Measurements from ENCODE around the gene RAB6B.

The RAB6B gene
- 0.09 to 2.2 (median 0.78) reads per million in 18 experiments for total RNA-seq

DNA sequence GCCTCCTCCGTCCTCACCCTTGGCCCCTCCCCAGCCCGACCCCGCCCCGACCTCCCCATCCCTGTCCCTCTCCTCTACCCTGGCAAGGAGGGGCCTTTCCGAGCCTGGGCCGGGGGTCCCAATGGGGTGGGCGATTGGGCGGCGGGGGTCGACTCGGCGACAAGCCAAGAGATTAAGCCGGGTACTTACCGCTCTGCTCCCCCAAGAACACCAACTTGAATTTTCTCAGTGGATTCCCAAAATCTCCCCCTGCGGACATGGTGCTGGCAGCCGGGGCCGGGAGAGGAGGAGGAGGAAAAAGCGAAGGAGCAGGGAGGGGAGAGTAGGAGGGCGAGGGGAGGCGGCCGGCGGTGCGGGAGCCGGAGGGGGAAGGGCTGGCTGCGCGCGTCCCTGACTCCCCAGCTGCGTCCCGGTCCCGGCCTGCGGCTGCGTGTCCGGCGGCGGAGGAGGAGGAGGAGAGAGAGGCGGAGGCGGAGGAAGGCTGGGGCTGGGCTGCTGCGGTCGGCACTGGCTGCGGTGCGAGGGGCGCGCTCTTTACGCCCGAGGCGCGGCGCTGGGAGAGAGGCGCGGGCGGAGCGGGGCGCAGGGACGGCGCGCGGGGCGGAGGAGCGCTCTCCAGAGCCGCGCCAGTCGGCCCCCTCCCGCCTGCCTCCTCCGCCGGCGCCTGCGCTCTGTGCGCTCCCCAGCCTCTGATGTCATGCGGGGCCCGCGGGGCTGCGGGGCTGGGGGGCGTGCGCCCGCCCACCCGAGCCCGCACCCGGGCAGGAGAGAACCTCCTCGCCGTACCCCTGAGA is at the start of gene RAB6B:
TSS of gene RAB6B (minus strand) at position 675 of the 794 bp plus-strand sequence. CDS start at position 259, 416 bp downstream.
- no peak for DNase-seq

DNA sequence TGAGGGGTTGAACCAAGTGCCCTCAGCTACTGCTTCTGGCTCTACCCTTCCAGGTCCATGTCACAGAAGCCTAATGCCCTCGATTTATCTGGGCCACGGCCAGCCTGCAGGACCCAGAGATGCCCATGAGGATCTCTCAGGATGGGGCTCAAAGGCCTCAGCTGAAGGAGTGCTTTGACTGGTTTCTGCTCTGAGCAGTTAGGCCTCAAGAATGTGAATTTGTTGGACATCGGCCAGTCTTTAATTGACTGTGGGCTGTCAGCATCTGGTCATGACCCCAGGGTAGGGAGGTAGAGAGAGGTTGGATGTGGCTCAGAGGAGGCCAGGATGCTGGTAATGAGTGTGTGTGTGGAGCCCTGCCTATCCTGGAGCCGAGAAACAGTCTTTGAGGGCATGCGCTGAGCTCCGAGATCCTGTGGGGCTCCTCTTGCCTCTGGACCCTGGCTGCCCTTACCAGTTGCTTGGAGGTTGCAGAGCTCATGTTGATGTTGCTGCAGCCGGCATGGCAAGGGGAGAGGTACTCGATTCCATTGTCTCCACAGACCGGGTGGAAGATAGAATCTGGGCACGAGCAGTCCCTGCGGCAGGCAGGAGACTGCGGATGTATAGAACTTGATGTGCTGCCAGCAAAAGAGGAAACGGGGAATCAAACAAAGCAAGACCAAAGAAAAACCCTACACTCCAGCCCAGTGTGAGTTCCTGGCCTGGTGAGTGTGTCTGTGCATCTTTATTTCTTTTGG is 49.1 kb upstream of the RAB6B start:
- no peak for DNase-seq

DNA sequence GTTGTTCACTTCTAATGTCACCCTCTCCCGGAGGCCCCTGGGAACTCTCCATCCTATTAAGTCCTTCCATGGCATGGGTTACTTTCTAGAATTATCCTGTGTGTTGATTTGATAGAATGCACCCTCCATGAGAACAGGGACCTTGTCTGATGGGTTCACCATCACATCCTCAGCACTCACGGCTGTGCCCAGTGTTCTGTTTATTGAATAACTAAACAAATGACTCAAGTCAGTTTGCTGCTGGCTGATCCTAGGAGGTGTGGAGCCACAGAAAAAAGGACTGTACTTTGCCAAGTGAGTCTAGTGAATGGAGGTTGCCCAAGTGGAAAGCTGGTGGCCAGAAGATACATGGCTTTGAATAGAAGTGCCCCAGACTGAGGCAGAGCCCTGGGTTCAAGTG is 48.5 kb upstream of the RAB6B start:
- no peak for DNase-seq

- DNase-seq = no peak
Measured at GRCh38 chr3:133943639-133944141, 48.0 kb upstream of the RAB6B start.

DNA sequence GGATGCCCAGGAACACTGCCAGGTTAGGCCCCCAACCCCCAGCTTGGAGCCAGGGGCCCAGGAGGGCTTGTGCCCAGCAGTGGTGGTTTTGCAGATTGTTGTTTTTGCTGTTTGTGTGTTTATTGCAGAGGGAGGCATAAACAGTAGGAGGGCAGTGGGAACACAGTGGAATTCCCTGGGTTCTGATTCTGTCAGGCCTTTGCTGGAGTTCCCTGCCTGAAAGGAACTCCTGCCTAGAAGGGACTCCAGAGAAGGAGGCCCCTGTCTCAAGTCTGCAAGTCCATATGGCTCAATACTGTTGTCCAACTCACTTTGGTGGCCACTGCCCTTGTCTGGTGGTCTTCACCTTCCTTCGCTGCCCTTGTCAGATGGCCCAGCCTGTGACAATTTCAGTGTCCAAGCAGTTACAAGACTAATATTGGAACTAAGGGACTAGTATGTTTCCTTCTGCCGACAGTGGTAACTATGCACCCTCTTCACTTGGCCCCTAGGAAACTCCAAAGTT is 47.4 kb upstream of the RAB6B start:
- no peak for DNase-seq

GRCh38 chr3:133941415-133941821 is 45.7 kb upstream of the RAB6B start:
- no peak for DNase-seq

GRCh38 chr3:133940536-133940935 is 44.9 kb upstream of the RAB6B start:
- no peak for DNase-seq

DNA sequence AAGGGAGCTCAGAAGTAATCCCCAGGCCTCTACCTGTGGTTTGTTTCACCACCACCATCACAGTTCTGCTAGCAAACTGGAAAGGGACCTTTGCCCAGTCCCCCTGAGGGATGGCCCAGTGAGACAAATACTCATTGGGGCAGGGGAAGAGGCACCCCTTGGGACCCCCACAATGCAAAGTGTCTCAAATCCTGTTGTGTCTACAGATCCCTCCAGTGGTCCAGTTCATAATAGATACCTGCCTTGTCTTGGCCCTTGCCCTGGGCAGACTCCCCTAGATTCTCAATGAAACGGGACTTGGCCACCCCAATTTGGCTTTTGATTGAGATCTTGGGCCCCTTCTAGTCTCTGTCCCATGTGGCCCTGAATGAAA is 43.8 kb upstream of the RAB6B start:
- DNase-seq = no peak

DNA sequence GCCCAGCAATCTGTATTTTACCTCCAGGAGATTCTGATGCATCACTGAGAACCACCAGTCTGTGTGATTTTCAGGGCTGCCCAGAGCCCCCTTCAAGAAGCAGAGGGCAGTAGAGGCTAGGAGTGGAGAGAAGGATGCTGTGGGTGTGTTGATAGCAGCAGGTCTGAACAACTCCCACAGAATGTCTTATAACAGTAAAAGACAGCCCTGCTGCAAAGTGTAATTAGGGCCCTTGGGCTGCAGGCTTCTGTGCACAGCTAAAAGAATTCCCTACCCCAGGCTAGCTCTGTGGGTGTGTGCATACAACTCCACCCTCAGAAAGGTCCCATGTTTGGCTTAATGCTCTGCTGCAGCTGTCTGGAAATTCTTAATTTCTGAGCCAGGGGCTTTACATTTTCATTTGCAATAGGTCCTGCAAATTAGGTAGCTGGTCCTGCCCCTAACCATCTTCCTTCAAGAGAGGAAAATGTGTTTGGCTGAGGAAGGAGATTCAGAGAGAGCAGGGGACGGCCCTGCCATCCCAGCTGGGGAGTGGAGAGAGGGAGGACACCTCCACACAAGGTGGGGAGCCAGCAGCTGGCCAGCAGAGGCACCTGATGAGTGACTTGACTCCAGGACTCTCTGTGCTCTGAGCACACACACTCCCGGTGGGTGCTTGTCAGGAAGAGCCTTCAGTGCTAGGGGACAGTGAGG is 43.2 kb upstream of the RAB6B start:
- DNase-seq = no peak

GRCh38 chr3:133937756-133938601 is 42.3 kb upstream of the RAB6B start:
- DNase-seq = no peak

DNA sequence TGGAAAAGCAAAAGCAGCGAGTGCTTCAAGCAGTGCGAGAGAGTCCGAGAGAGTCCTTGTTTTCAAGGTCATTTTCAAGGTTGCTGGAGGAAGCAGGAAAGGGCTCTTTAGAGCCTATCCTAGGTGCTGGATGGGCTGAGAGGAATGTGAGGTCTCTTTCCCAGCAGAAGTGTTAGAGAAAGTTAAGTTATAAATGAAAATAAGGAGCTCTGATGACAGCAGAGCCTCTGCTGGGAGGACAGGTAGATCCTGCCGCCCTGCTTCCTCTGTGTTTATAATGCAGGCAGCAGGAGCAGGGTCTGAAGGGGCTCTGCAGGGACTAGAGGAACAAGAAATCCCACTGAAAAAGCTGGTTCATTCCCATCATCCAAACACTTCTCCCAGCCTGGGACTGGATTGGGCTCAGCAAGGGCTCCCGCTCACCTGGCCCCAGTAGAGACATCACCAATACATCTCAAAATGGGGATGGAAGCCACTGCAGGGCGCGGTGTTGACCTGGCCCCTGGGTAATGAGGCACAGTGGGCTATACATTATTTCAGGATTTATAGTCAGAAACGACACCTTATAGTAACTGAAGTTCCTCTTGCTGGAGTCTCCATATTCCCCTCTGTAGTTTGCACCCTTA is 41.5 kb upstream of the RAB6B start:
- DNase-seq = no peak

DNA sequence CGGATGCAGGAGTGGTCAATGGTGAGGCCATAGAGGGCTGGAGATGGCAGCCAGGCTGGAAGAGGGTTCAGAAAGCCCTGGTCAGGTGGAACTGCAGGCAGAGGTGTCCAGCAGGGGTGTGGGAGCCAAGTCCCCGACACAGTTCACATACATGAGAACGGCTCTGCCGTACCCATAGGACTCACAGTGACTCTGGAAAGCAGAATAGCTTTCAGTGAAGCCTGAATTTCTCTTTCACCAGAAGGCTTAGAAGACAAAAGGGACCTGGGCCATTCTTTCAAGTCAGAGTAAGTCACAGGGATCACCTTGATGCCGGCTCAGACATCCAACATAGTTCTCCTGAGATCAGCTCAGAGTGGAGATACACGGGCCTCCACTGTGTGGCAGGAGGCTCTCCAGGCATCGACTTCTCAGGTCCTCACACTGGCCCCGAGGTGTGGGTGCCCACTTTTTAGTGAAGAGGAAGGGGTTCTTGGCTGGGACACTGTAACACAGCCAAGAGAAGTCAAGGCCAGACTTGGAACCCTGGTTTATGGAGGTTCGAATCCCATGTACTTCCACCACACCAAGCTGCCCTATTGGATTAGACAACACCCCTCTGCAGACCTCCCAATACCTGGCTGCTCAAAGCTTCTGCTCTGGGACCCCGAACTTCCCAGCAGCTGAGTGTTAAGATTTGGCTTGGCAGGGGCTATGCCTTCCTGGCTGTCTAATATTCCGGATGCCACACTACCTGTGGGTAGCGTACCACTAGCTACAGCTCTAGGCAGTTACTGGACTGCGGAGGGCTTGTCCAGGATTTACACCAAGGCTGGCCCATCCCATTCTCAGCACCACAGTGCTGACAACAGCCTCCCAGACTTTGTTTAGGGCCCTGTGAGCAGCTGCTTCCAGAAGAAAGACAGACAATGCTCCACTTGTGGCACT is 40.4 kb upstream of the RAB6B start:
- no peak for DNase-seq

- no peak for DNase-seq
Measured at GRCh38 chr3:133934996-133935842, 39.5 kb upstream of the RAB6B start.

GRCh38 chr3:133934073-133934970 is 38.6 kb upstream of the RAB6B start:
- DNase-seq = no peak

DNA sequence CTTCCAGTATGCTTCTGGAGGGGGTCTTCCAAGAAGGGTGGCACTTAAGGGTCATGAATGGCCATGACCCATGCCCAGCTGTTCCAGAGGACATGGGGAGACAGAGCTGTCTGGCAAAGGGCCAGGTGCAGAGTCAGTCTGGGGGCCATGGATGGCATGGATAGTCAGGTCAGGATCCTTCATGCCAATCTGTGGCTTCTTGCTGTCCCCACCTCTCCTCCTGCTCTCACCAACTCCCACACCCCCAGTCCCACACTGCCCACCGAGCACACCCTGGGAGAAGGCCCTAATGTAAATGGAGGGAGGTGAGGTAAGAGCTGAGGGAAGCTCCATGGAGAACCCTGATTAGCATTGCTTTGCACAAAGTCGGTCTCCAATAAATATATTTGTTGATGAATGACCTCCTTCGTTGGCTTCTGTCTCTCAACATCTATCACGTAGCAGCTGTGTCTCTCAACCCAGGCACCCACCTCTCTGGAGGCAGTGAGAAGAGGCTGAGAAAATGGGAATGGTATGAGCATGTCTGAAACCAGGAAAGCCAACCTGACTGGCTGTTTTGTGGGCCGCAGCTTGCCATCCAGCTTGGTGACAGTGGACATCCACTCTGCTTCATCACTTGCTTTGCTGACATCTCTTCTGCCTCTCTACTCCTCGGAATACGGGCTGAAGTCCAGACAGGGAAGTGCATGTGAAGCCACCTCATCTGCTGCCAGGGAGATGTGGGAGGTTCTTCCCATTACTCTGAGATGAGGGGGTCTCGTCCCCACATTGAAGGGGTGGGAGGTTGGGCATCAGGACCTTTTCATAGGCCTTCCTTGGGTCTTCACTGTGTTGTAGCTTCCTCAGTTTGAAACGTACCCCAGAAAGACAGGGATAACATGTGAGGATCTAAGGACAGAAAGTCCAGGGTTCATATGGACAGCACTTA is 37.7 kb upstream of the RAB6B start:
- DNase-seq = no peak

DNA sequence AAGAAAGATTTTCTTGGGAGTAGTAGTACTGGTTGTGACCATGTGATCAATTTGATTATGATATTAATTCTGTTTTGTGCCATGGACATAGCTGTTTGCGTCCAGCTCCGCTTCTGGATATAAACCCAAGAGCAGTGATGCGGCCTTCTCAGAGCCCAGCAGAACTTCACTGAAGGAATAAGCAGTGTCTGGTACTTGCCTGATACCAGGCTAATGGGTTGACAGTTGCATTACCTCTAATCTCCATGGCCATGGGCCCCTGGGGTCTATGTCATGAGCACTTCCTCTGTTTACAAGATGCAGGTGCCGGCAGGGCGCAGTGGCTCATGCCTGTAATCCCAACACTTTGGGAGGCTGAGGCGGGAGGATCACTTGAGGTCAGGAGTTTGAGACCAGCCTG is 36.3 kb upstream of the RAB6B start:
- no peak for DNase-seq

- DNase-seq = no peak
Measured at GRCh38 chr3:133931084-133931483, 35.4 kb upstream of the RAB6B start.
